Endothelial cell (in vitro differentiated cells): Measurements from ENCODE around the gene FUCA2. TPM values are rescaled to one million over a fixed set of nuclear protein-coding genes. Genes with fewer than 3 reads are reported as not detected.

Experiments used
- DNase-seq: peaks from one replicate; pipeline ENCODE4 v3.0.0; 2021; ENCODE audit warnings: low spot score
- H3K27ac Mint-ChIP-seq: one replicate; pipeline ENCODE4 v1.8.0; 2021; ENCODE audit warnings: mixed read lengths, inconsistent platforms; ENCODE audit not compliant: unreplicated experiment
- H3K27me3 Mint-ChIP-seq: one replicate; pipeline ENCODE4 v1.8.0; 2021; ENCODE audit warnings: mild to moderate bottlenecking, moderate library complexity, mixed read lengths, inconsistent platforms; ENCODE audit not compliant: unreplicated experiment
- H3K36me3 Mint-ChIP-seq: one replicate; pipeline ENCODE4 v1.8.0; 2021; ENCODE audit warnings: mild to moderate bottlenecking, low read depth, mixed read lengths, inconsistent platforms; ENCODE audit not compliant: unreplicated experiment
- H3K4me1 Mint-ChIP-seq: one replicate; pipeline ENCODE4 v1.8.0; 2021; ENCODE audit warnings: mild to moderate bottlenecking, mixed read lengths, inconsistent platforms; ENCODE audit not compliant: unreplicated experiment
- H3K4me3 Mint-ChIP-seq: one replicate; pipeline ENCODE4 v1.8.0; 2021; ENCODE audit warnings: mild to moderate bottlenecking, mixed read lengths, inconsistent platforms; ENCODE audit not compliant: unreplicated experiment
- H3K9me3 Mint-ChIP-seq: one replicate; pipeline ENCODE4 v1.8.0; 2021; ENCODE audit warnings: mixed read lengths, inconsistent platforms; ENCODE audit not compliant: unreplicated experiment
- CTCF ChIP-seq: fragments of 200-600 bp; sonication (generic); IDR thresholded peaks from one replicate; pipeline ENCODE4 v1.5.0; 2021; ENCODE audit warnings: antibody characterized with exemption; ENCODE audit not compliant: unreplicated experiment
- total RNA-seq: library from RNA; stranded (reverse); fragmentation: NEBNext Ultra II Directional; extraction: Animal tissue kit (Norgen Biotek cat#: 25700); gene quantifications from one replicate; pipeline ENCODE4 v1.2.1, GENCODE V29; 2021; ENCODE audit not compliant: unreplicated experiment

FUCA2 gene
- total RNA-seq, 1 donor from 2014 or later = 31.0 TPM

- H3K9me3 Mint-ChIP-seq = no peaks in the 10 kb centered on the region
- no peak overlapping the region for H3K4me3 Mint-ChIP-seq
- no peak for TF ChIP-seq CTCF
- DNase-seq = no peak
- peaks cover 2% of the 10 kb centered on the region for H3K27me3 Mint-ChIP-seq
- H3K36me3 Mint-ChIP-seq = peaks cover 2% of the 10 kb centered on the region
- H3K27ac Mint-ChIP-seq = no peak overlapping the region
- peaks cover 11% of the 10 kb centered on the region for H3K4me1 Mint-ChIP-seq
These were observed 44.1 kb upstream of the FUCA2 start for GRCh38 chr6:143555582-143555981.

GRCh38 chr6:143555071-143555492 lies 43.6 kb upstream of the FUCA2 start:
- Mint-ChIP-seq H3K27ac (no peak overlapping the region), H3K36me3 (no peaks in the 10 kb centered on the region), H3K4me1 (peaks cover 11% of the 10 kb centered on the region), H3K9me3 (no peaks in the 10 kb centered on the region), H3K27me3 (peaks cover 2% of the 10 kb centered on the region), H3K4me3 (no peak overlapping the region)
- TF ChIP-seq CTCF = no peak
- DNase-seq = no peak

- Mint-ChIP-seq H3K4me1 (peaks cover 11% of the 10 kb centered on the region), H3K27ac (no peak overlapping the region), H3K36me3 (no peaks in the 10 kb centered on the region), H3K4me3 (no peak overlapping the region), H3K27me3 (no peaks in the 10 kb centered on the region), H3K9me3 (no peaks in the 10 kb centered on the region)
- TF ChIP-seq CTCF = no peak
- DNase-seq = no peak
These were observed 41.8 kb upstream of the FUCA2 start for GRCh38 chr6:143553337-143553736.

- Mint-ChIP-seq H3K4me3 (no peak overlapping the region), H3K27ac (no peak overlapping the region)
- DNase-seq = no peak
These were observed 38.4 kb upstream of the FUCA2 start for GRCh38 chr6:143549949-143550268.

More at GRCh38 chr6:143549949-143550268, 38.4 kb upstream of the FUCA2 start:
- Mint-ChIP-seq H3K9me3 (no peaks in the 10 kb centered on the region), H3K27me3 (no peaks in the 10 kb centered on the region), H3K4me1 (peaks cover 3% of the 10 kb centered on the region), H3K36me3 (no peaks in the 10 kb centered on the region)
- TF ChIP-seq CTCF = no peak
